HG02943 (cell line): Measurements from ENCODE around the gene DHX8.

Experiments
- ATAC-seq: cut with Tn5 transposase; IDR thresholded peaks from one replicate; pipeline ENCODE4 v1.9.1; 2021; ENCODE audit warnings: mild to moderate bottlenecking, low read depth, moderate library complexity; ENCODE audit not compliant: unreplicated experiment

DHX8 gene

DNA sequence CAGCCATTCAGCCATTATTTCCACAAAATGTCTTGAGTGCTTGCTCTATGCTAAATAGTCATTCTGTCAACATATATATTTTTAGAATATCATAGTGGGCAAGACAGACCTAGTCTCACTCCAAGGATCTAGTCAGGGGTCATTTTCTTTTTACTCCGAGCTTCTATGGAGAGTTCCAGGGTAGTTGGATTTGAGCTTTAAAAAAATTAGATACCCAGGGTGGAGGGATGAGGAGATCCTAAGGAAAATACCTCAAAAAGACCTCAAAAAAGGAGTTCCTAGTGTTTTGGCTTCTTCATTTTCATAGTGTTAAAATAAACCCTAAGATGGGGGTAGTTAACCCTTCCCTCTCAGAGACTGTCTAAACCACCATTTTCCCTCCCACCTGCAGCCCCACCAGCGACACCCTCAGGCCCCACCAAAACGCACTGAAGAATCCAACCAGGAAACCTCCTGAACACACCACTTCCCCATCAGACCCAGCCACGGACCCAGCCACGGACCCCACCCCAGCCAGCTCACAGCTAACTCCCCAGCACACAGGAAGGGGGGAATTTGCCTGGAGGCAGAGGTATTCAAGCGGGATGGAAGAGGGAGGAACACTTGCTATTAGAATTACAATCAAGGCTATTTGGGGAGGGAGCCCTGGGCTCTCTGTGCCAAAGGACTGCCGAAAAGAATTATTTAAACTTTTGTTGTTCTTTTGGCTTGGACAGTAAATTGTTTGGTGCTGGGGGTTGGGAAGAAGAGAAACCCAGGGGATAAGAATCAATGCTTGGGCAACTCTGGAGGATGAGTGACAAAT is 60.2 kb downstream of the DHX8 start:
- ATAC-seq, result no peak

DNA sequence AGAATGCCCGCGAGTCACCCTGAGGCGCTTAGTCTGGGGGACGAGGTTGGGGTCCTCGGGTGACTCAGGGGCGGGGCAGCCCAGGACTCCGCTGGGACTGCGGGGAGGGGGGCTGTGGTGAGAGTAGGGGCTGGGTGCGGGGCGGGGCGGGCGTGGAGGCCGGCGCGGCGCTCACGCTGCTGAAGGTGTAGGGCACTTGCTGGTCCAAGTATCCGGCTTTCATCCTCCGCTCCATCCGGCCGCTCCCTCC is 61.5 kb downstream of the DHX8 start:
- ATAC-seq, result no peak

DNA sequence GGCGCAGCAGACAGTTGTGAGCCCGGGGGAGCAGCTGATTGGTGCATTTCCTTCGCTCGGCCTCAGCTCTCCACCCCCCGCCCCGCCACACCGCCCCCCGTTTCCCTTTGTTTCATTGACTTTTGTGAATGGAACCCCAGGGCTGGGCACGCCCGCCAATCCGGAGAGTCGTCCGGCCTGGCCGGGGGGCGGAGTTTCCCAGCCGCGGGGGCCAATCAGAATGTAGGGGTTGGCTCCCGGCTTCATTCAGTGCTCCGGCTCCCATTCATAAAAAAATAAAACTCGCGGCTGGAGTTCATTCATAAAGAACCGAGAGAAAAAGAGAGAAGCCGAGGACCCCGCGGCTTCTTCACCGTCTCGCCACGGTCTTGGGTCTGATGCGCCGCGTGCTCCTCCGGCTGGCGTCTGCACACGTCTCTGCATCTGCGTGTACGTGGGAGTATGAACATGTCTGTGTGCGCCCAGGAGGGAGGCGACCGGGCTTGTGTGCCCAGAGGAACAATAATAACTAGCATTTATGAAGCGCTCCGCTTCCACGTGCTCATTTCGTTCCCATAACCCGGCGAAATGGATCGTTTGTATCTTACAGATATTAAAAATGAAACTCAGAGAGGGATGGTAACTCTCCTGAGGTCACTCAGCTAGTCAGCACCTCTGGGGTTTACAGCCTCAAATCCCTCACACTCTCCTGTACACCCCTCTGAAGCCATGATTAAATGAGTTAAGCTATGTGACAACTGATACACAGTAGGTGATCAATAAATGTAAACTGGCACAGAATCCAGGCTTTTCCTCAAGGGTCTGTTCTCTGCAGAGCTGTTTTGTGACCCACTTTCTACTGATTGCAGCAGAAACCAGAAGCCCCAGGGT is 62.8 kb downstream of the DHX8 start, which contains the start of gene ETV4:
Gene ETV4, minus strand, starts transcription at position 22 of the 870 bp plus-strand sequence. CDS start 723 bp downstream, outside the sequence.
- ATAC-seq, result peak; percentile 64

DNA sequence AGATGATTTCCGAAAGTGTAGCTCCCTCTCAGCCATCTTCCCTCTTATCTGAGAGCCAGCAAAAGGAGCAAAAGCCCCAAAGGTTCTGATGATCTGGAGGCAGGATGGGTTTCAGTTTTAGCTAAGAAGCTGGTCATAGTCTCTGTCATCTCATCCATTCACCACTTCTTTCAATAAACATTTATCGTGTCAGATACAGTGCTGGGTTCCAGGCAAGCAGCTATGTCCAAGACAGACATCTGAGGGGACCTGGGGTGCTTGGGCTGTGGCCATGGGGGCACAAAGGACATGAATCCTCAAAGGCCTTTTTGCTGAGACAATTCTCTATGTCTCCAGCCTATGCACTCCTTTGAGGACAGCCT is 63.4 kb downstream of the DHX8 start:
- no peak for ATAC-seq

DNA sequence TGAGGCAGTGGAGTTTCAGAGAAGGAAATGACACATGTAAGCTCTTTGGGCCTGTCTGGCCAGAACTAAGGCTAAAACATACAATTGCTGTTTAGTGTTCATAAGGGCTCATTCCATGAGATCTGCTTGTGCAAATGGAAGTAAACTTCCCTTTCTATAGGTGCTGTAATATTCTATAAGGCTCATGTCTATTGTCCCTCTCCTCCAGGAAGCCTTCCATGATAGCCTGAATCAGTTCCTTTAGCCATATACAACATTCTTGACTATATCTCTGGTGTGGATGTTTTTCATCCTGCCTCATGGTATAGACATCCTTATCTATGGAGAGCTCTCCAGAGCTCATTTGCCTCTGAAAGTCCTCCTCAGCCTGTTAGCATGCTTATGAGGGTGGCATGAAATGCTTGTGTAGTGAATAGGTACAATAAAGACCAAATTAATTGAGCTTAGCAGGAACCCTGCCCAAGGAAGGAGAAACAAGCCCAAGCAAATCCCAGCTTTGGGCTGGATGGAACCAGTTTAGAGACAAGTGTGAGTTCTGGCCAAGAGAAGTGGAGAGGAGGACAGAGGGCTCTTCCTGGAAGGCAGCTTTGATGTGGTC is 64.0 kb downstream of the DHX8 start:
- no peak for ATAC-seq

DNA sequence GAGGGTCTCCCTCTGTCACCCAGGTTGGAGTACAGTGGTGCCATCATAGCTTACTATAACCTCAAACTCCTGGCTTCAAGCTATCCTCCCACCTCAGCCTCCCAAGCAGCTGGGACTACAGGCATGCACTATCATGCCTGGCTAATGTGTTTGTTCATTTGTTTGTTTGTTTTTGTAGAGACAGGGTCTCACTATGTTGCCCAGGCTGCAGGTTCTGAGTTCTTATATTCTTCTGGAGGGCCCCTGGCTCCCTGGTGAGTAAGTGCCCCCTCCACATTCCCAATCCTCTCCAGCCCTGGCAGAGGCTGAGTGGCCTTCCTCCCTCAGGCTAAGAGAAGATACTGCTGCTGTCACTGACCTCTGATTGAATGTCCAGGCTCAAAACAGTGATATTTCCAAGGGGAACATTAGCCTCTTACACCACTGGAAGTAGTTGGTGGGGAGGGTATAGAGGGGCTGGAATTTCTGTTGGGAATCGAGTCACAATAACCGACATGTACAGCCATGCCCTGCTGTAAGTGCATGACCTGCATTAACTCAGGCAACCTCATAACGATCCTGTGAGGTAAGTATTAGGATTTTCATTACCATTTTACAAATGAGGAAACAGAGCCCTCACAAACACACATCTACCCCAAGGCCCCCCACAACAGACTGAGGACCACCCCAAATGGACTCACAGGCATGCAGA is 65.1 kb downstream of the DHX8 start:
- ATAC-seq, result no peak

DNA sequence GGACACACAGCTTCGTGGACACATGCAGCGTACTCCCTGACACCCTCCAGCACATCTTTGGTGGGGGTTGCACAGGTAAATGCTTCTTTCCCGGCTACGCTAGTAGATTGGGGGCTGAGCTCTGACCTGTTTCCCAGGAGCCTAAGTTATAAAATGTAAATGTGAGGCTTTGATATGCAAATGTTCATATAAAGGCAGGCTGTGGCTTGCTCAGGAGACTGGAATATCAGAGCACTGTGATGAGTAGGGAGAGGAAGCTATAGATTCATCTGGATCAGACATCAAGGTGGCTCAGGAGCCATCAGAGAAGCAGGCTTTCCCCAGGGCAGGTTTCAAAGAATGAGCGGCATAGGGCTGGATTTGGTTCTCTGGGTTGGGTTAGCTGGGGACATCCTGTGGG is 65.7 kb downstream of the DHX8 start:
- no peak for ATAC-seq

DNA sequence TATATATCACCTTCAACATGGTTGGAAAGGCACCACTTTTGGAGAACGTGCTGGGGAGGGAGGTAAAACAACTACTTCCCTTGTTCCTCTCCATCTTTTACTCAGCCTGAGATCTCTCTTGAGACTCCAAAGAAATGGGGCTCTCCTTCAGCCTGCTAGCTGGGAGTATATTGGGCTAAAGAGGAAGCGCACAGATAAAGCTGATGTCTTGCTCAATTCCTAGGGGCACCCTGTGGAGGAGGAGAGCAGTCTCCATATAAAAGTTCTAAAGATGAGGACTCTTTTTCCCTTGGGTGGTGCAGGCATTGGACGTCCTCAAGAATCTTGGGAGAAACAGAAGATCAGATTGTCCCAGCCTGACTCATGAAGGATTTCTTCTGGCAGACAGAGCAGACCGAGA is 67.0 kb downstream of the DHX8 start:
- no peak for ATAC-seq

DNA sequence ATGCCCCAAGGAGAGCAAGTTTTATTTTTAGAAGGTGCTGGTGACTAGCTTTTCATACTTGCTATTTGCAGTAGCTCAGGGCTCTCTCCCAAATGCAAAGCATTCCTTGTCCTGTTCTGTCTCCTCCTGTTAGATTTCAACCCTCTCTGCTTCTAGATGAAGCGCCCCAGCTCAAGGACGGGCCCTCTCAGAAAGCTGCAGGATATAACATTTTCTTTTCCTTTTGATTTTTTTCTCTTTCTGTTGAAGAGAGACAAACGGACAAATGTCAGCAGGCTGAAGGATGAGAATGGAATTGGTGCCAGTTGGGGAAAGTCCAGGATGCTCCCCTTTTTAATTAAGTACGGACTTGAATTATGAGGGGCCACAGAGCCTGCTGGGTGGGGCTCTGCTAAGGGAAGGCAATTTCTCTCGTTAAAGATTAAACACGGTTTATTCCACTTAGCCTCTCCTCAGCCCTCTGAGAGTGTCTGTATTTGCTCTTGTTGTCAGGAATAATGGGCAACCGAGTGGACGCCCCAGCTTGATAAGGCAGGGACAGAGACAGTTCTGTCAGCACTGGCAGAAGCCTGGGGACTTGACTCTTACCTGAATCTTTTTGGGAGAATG is 68.6 kb downstream of the DHX8 start:
- ATAC-seq, result no peak

DNA sequence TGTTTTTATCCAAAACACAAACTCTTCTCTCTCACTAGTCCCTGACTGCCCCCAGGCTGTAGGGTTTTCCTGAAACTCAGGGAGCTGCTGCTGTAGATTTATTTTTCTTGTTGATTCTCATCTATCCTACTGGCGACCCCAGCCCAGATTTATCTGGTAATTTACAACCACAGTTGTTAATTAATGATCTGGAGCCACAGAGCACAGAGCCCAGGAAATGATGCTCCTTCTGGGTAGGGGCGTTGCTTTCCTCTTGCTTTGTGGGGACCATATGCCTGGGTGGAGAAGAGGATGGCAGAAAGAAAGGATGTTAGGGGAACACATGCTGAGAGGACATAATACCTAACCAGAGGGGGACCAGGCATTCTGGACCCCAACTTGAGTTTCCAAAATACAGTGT is 69.8 kb downstream of the DHX8 start:
- ATAC-seq, result no peak

DNA sequence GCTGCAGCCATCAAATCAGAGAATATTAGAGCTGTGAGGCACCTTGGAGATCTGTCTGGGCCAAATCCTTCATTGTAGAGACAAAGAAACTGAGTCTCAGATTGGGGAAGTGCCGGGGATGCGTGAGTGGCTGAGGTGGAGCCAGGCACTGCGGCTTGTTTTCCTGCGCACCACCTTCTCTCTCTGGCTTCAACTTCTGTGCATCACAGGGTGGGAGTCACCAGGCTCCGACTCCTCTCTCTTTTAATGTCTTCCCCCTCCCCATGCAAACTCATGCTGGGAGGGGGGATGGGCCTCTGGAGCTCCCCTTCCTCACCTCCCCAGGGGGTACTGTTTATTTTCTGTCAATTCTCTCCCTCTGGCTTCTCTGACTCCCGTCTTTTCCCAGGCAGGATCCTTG is 71.1 kb downstream of the DHX8 start:
- ATAC-seq, result no peak

DNA sequence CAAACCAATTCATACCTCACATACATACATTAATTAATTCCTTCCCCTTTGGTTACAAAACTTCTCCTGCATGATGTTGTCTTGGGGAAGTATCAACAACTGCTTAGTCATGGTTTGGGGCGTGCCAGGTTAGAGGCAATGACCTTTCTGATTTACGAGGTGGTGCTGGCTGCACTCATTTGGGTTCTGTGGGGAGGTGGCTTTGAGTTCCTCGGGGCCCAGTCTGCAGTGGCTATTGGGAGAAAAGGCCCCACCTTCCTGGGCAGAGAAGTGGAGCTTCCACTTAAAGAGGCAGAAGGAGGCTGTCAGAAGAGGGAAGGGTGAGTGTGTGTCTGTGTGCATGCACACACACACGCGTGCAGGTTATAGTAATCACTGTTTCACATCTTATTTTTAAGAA is 72.5 kb downstream of the DHX8 start:
- ATAC-seq, result no peak

DNA sequence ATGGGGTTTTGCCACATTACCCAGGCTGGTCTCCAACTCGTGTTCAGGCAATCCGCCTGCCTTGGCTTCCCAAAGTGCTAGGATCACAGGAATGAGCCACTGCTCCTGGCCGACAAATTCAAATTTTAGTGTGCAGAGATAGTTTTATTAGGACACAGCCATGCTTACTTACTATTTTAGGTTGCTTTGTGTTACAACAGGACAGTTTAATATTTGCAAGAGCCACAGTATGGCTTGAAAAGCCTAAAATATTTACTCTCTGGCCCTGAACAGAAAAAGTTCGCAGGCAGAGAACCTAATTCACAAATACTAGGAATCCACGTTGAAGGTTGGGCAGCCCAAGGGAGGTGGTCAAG is 75.0 kb downstream of the DHX8 start:
- ATAC-seq, result no peak

DNA sequence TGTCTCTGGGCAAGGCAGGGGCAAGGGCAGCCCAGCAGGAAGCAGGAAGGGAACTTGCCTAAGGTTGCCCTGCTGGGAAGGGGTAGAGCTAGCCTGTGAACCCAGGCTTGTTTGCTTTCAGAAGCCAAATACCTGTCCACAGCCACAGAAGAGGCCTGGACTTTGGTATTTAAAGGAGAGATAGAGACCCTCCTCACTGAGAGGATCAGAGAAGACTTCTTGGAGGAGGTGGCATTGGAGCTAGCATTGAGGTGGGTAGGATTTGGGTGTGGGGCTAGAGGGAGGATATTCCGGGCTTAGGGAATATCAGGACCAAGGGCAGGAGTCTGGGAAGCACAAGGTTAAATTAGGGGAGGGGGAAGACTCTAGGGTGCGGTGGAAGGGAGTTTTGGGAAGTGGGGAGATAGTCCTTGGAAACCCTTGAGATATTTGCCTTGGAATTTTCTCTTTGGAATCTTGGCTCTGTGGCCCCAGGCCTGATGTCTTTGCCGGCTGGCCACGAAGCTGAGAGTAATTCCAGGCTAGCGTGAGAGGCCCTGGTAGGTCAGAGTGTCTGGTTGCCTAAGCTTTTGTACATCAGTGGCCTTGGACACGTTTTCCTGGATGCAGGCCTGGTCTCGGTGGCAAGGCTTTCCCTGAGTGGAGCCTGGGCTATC is 75.5 kb downstream of the DHX8 start:
- no peak for ATAC-seq

DNA sequence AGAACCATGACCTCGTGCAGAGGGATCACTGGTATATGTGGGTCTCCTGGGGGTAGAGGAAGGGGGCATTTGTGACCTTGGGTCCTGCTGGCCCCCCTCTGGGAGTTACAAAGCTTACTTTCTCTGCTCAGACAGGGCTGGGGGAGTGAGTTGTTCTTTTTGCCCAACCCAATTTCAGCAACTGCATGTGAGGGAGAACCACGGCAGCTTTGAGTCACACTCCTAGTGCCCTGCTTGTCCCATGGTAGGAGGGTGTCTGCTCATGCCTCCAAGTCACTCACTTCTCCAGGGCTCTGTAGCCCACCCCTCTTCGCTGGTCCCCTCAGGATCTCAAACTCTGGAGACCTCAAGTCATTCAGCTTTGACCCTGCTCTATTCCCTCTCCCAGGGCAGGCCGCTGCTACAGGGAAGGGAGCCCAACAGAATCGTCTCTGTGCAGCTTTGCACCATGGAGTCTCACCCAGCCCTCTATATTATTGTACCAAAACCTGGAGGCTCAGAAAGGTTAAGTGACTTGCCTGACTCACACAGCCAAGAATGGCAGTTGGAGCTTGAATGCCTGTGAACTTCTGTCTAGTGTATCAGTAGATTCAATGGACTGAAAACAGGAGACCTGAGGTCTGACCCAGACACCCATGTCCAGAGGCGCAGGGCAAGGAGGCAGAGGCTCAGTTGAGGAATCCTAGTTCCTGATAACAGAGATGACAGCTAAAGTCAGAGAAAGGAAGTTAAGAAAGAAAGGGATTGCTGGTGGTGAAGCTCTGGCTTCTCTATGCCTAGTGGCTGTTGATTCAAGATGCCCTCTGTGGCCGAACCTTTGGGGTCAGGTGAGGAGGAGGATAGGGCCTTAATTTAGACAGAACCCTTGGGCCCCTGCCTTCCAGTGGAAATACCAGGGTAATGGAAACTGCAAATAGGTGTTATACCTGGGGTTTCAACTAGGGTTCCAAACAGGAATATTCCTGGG is 77.0 kb downstream of the DHX8 start:
- ATAC-seq, result no peak

DNA sequence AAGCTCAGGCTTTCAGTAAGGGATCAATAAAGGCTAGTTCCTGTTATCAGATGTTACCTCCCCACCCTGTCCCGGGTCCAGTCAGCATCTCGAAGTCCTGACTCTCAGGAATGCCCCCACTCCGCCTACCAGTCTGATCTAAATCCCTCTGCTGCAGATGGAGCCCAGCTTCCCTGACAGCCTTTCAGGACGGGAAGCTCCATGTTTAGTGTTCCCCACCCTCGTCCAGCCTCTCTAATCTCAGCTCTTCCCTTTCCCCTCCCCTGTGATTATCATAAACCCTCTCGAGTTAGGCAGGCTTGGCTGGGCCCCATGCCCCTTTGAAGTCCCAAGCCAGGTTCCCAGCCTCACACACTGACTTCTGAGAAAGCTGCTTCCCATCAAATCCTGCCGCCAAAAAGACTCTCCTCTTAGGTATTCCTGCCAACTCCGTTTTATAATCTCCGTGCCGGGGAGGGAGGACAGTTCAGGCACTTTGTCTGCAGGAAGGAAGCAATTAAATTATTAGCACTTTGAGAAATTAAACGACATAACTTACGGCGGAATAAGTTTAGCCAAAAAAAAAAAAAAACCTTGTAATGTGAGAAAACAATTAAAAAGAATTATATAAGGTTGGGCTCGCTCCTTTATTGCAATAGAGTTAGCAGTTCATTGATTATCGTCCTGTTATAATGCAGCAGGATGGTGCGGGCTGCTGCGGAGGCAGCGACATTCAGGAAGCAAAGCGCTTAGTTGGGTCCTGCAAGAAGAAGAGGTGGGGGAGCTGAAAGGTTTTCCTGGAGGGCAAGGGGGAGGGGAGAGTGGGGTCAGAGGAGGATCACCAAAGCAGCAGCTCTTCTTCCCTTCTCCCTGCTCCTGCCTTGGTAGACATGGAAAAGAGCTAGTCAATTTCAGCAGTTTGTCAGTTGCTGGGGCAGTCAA is 79.2 kb downstream of the DHX8 start:
- no peak for ATAC-seq

DNA sequence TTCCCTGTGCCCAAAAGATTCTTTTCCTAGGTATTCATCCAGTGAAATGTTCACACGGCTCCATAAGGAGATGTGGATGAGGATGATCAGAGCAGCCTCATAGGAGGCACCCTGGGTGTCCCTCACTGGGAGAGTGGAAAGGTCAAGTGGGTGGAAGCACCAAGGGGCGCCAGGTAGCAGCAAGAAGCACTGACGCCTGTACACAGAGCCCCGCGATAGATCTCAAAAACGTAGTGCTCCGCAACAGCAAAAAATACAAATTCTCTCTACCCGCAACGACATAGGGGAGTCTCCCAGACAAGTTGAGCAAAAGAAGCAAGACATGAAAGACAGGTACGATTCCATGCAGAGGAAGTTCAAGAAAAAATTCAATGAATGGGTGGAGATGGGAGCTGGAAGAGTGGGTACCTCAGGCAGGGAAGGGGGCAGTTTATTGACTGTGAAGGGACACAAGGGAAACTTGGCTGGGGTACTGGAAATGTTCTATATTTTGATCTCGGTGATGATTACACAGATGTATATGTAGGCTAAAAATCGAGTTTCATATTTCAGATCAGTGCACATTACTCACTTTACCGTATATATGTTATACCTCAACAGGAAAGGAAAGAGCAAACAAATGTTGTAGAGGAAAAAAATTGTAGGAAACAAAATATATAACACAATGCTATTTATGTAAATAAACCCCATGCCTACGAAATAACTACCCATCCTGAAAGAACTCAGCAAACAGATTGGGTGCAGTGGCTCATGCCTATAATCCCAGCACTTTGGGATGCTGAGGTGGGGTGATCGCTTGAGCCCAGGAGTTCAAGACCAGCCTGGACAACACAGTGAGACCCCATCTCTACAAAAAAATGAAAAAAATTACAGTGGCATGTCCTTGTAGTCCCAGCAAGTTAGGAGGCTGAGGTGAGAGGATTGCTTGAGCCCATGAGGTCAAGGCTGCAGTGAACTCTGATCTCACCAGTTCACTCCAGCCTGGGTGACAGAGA is 80.1 kb downstream of the DHX8 start:
- ATAC-seq, result no peak
